Progenitor cell of endocrine pancreas (in vitro differentiated cells): ENCODE results near the gene NRGN. TPM values are rescaled to one million over a fixed set of nuclear protein-coding genes. Genes with fewer than 3 reads are reported as not detected.
A peak's percentile ranks its signal among the peaks of the same experiment; 100 is the strongest.

Experiments used
- DNase-seq: peaks from one replicate; pipeline ENCODE4 v3.0.0; 2021; ENCODE audit warnings: low spot score; ENCODE audit not compliant: unreplicated experiment
- H3K27ac Mint-ChIP-seq: 2 replicates; pipeline ENCODE4 v1.8.0; 2021; ENCODE audit warnings: mild to moderate bottlenecking, moderate library complexity, mixed read lengths
- H3K27me3 Mint-ChIP-seq: 2 replicates; pipeline ENCODE4 v1.8.0; 2021; ENCODE audit warnings: mixed read lengths
- H3K36me3 Mint-ChIP-seq: 2 replicates; pipeline ENCODE4 v1.8.0; 2022; ENCODE audit warnings: mixed read lengths; ENCODE audit not compliant: insufficient read depth
- H3K4me1 Mint-ChIP-seq: 2 replicates; pipeline ENCODE4 v1.8.0; 2021; ENCODE audit warnings: low read depth, mixed read lengths
- H3K4me3 Mint-ChIP-seq: 2 replicates; pipeline ENCODE4 v1.8.0; 2021; ENCODE audit warnings: low read depth, mild to moderate bottlenecking, moderate library complexity, mixed read lengths
- H3K9me3 Mint-ChIP-seq: 2 replicates; pipeline ENCODE4 v1.8.0; 2021; ENCODE audit warnings: low read depth, mixed read lengths
- total RNA-seq: library from RNA; stranded (reverse); gene quantifications from 2 replicates; pipeline ENCODE4 v1.2.1, GENCODE V29; 2021
- TF ChIP-seq, protein P1 (sequence below): fragments of 200-600 bp; sonication (generic); IDR thresholded peaks from one replicate; pipeline ENCODE4 v1.5.0; 2021; ENCODE audit warnings: antibody characterized with exemption, mild to moderate bottlenecking; ENCODE audit not compliant: unreplicated experiment

The NRGN gene
- total RNA-seq, 1 donor from 2014 or later: 5.9 TPM

DNA sequence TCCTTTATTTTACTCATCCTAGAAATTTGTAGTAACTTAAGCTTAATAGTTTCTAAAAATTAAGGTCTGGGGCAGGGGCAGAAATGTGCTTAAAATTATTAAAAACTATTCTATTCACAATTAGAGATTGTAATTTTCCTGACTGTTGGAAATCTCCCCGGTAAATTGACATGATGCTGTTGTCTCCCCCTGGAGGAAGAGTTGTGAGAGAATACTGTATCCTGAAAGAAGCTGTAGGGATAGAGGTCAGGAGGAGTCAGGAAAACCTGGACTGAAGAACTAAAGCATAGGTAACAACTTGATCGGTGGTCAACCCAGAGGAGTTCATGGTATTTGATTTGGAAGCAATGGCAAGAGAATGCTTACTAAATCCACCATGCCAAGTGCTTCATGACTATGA lies 38.5 kb downstream of the NRGN start:
- TF ChIP-seq, protein P1, sequence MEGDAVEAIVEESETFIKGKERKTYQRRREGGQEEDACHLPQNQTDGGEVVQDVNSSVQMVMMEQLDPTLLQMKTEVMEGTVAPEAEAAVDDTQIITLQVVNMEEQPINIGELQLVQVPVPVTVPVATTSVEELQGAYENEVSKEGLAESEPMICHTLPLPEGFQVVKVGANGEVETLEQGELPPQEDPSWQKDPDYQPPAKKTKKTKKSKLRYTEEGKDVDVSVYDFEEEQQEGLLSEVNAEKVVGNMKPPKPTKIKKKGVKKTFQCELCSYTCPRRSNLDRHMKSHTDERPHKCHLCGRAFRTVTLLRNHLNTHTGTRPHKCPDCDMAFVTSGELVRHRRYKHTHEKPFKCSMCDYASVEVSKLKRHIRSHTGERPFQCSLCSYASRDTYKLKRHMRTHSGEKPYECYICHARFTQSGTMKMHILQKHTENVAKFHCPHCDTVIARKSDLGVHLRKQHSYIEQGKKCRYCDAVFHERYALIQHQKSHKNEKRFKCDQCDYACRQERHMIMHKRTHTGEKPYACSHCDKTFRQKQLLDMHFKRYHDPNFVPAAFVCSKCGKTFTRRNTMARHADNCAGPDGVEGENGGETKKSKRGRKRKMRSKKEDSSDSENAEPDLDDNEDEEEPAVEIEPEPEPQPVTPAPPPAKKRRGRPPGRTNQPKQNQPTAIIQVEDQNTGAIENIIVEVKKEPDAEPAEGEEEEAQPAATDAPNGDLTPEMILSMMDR: peak; percentile 28
- Mint-ChIP-seq H3K27ac (no peak overlapping the region), H3K27me3 (no peaks in the 10 kb centered on the region), H3K9me3 (peaks cover 2% of the 10 kb centered on the region), H3K36me3 (peaks cover 14% of the 10 kb centered on the region), H3K4me3 (no peak overlapping the region), H3K4me1 (peaks cover 23% of the 10 kb centered on the region)
- DNase-seq: no peak

DNA sequence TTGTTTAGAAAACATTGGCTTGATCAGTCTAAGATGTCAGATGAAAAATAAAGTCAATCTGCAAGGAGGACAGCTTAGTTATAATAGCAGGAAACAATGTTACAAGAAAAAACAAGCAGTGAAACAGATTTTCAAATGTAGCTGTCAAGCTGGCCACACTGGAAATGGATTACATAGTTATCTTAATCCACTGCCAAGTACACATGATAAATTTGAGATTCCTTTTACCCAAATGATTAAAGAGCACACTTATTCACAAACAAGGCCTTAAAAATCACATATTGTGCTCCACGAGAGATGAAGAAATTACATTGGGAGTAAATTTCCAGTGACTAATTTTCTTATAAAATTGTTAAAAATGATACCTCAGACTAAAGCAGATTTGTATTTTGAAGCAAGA lies 39.8 kb downstream of the NRGN start:
- Mint-ChIP-seq H3K27me3 (no peaks in the 10 kb centered on the region), H3K9me3 (peaks cover 2% of the 10 kb centered on the region), H3K27ac (no peak overlapping the region), H3K4me3 (no peak overlapping the region), H3K4me1 (peaks cover 27% of the 10 kb centered on the region), H3K36me3 (peaks cover 14% of the 10 kb centered on the region)
- no peak for DNase-seq
- TF ChIP-seq, protein P1: no peak

DNA sequence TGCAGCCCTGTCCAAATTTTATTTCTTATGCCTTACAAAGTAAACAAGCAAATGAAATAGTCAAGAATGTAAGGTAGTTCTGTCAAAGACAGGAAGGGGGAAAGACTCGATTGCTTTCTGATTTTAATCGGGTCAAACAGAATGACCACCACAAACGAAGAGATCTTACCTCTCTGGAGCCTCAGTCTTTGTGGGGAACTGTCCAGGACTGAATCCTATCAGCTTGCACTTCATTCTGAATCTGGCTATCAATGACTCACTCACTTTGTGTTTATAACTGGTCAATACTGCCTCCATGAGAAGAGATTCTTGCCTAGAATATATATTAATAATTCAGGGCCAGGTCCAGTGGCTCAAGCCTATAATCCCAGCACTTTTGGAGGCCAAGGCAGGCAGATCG lies 43.3 kb downstream of the NRGN start:
- H3K27me3 Mint-ChIP-seq: no peaks in the 10 kb centered on the region
- H3K27ac Mint-ChIP-seq: no peak overlapping the region
- H3K36me3 Mint-ChIP-seq: peaks cover 2% of the 10 kb centered on the region
- no peak overlapping the region for H3K4me3 Mint-ChIP-seq
- peaks cover 14% of the 10 kb centered on the region for H3K4me1 Mint-ChIP-seq
- TF ChIP-seq, protein P1: no peak
- H3K9me3 Mint-ChIP-seq: no peaks in the 10 kb centered on the region
- DNase-seq: no peak

DNA sequence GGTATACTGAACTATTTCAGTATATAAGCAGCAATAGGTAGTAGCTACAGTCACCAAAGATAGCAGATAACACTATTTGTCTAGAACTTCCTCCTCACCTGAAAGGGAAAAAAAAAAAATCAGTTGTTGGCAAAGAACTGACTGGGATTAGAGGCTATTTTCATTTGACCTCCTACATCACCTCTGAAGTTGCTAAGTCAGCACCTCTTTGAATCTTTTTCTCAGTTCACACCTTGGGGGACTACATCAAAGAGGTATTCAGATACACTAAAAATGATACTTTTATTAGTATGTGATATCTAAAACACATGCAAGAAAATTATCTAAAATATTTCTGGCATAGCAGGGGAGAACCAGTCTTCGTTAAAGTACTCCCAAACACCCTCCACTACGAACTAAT lies 44.3 kb downstream of the NRGN start:
- no peak for DNase-seq
- peaks cover 12% of the 10 kb centered on the region for H3K4me1 Mint-ChIP-seq
- no peak overlapping the region for H3K4me3 Mint-ChIP-seq
- TF ChIP-seq, protein P1: no peak
- H3K27me3 Mint-ChIP-seq: no peaks in the 10 kb centered on the region
- no peaks in the 10 kb centered on the region for H3K9me3 Mint-ChIP-seq
- no peaks in the 10 kb centered on the region for H3K36me3 Mint-ChIP-seq
- H3K27ac Mint-ChIP-seq: no peak overlapping the region

DNA sequence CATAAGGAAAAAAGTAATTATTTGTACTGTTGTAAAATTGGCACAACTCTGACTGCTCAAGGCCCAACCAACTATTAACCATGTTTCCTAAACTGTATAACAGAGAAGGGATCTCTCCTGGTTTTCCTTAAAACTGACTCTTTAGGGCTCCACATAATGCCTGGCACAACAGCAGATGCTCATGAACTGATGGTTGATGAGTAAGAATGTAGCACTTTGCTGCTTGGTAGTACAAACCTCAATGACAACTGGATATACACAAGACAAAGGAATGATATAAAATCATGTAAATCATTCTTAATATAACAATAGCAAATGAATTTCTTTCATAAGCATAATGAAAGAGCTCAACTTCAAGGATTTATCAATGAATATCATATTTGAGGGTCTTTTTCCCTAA lies 48.8 kb downstream of the NRGN start:
- H3K36me3 Mint-ChIP-seq: no peaks in the 10 kb centered on the region
- no peak for DNase-seq
- no peaks in the 10 kb centered on the region for H3K27me3 Mint-ChIP-seq
- H3K4me1 Mint-ChIP-seq: peaks cover 6% of the 10 kb centered on the region
- TF ChIP-seq, protein P1: no peak
- H3K9me3 Mint-ChIP-seq: no peaks in the 10 kb centered on the region
- H3K4me3 Mint-ChIP-seq: no peak overlapping the region
- no peak overlapping the region for H3K27ac Mint-ChIP-seq
